Parathyroid adenoma (tissue), 2 donors: Measurements from ENCODE around the gene PGA4.
"Not testable (repeated sequence)": the region's sequence is repeated elsewhere in the genome, so short reads cannot be mapped to it uniquely, and the experiment has no call there.

ENCODE experiments used
- H2AFZ ChIP-seq: fragments of 300-600 bp; sonication (generic); one replicate; pipeline ENCODE4 v1.7.0; 2017; ENCODE audit warnings: antibody characterized with exemption, mild to moderate bottlenecking
- H3K27ac ChIP-seq: fragments of 300-600 bp; sonication (generic); one replicate; pipeline ENCODE4 v1.7.0; 2017
- H3K27me3 ChIP-seq: fragments of 300-600 bp; sonication (generic); one replicate; pipeline ENCODE4 v1.7.0; 2017; ENCODE audit warnings: low read length; ENCODE audit not compliant: control insufficient read depth, insufficient read depth
- H3K36me3 ChIP-seq: fragments of 300-600 bp; sonication (generic); one replicate; pipeline ENCODE4 v1.7.0; 2017; ENCODE audit warnings: low read length; ENCODE audit not compliant: control insufficient read depth, insufficient read depth
- H3K4me1 ChIP-seq: fragments of 300-600 bp; sonication (generic); one replicate; pipeline ENCODE4 v1.7.0; 2017; ENCODE audit warnings: control low read depth
- H3K4me2 ChIP-seq: fragments of 300-600 bp; sonication (generic); one replicate; pipeline ENCODE4 v1.7.0; 2017; ENCODE audit warnings: low read length
- H3K4me3 ChIP-seq: fragments of 300-600 bp; sonication (generic); one replicate; pipeline ENCODE4 v1.7.0; 2017; ENCODE audit warnings: low read depth, low read length
- H3K79me2 ChIP-seq: fragments of 300-600 bp; sonication (generic); one replicate; pipeline ENCODE4 v1.7.0; 2017; ENCODE audit warnings: control low read depth
- H3K9ac ChIP-seq: fragments of 300-600 bp; sonication (generic); one replicate; pipeline ENCODE4 v1.7.0; 2017; ENCODE audit warnings: mild to moderate bottlenecking
- H3K9me3 ChIP-seq: fragments of 300-600 bp; sonication (generic); one replicate; pipeline ENCODE4 v1.7.0; 2017; ENCODE audit warnings: low read length; ENCODE audit not compliant: control insufficient read depth
- TF ChIP-seq, protein P1 (sequence below): fragments of 300-600 bp; sonication (generic); IDR thresholded peaks from one replicate; pipeline ENCODE4 v1.7.0; 2017; ENCODE audit warnings: antibody characterized with exemption, mild to moderate bottlenecking
- donor health status: primary hyperparathyroidism.

Gene PGA4

DNA sequence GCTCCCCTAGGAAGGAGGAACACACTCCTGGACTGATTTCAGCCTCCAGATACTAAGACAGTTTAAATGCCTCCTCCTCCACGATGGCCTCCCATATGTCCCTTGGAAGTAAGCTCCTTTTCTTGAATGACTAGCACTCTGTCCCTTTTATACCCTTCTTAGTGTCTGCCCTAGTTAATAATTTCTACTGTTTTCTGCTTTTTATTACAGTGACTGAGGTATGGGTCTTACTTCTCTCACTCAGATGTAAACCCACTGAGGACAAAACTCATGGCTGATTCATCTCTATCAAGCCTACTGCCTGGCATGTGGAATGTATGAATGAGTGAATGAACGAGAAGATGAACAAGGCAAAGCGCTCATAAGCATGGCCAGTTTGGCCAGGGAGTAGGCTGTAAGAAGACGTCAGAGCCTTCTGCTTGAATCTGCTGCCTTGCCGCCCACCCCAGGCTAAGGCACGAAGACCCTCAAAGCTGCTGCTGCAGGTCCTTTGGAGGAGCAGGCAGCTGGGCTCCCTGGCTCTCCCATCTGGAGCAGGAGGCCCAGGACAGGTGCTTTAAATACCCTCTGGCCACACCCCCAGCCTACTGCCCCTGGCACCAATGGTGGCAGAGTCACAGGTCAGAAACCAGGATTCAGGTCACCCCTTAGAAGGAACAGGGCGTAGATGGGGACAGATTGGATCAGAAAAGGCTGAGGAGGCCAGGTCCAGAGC, 27.0 kb upstream of the PGA4 start:
- H3K36me3 ChIP-seq, result no peaks in the 10 kb centered on the region
- no peaks in the 10 kb centered on the region for H3K27me3 ChIP-seq
- H3K27ac ChIP-seq, result no peak overlapping the region
- no peaks in the 10 kb centered on the region for H3K4me1 ChIP-seq
- peak overlapping the region; percentile 35 for H3K4me2 ChIP-seq
- TF ChIP-seq, protein P1, sequence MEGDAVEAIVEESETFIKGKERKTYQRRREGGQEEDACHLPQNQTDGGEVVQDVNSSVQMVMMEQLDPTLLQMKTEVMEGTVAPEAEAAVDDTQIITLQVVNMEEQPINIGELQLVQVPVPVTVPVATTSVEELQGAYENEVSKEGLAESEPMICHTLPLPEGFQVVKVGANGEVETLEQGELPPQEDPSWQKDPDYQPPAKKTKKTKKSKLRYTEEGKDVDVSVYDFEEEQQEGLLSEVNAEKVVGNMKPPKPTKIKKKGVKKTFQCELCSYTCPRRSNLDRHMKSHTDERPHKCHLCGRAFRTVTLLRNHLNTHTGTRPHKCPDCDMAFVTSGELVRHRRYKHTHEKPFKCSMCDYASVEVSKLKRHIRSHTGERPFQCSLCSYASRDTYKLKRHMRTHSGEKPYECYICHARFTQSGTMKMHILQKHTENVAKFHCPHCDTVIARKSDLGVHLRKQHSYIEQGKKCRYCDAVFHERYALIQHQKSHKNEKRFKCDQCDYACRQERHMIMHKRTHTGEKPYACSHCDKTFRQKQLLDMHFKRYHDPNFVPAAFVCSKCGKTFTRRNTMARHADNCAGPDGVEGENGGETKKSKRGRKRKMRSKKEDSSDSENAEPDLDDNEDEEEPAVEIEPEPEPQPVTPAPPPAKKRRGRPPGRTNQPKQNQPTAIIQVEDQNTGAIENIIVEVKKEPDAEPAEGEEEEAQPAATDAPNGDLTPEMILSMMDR, result no peak
- no peak overlapping the region for H3K4me3 ChIP-seq
- H3K9me3 ChIP-seq, result no peaks in the 10 kb centered on the region
- no peak overlapping the region for H3K9ac ChIP-seq
- H3K79me2 ChIP-seq, result no peaks in the 10 kb centered on the region
- peak overlapping the region; percentile 69 for H2AFZ ChIP-seq

DNA sequence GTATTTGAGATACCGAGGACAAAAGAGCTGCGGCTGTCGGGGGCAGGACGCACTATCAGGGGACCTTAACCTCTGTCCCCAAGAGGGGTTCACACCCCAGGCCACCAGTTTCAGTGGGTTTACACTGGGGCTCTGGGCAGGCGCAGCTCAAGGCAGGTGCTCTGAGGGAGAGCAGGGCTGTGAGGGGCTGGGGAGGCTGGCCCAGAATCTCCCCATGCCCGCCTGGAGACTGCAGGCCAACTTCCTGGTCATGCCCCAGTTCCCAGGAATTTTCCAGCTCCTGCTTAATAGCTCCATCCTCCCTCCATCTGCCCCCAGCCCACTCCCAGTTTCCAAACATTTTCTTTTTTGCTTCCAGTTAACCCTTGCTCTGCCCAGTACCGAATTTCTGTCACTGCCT, 26.4 kb upstream of the PGA4 start:
- no peak overlapping the region for H3K27ac ChIP-seq
- no peaks in the 10 kb centered on the region for H3K27me3 ChIP-seq
- H3K79me2 ChIP-seq, result no peaks in the 10 kb centered on the region
- no peaks in the 10 kb centered on the region for H3K9me3 ChIP-seq
- peak overlapping the region; percentile 69 for H2AFZ ChIP-seq
- TF ChIP-seq, protein P1, result no peak
- H3K4me2 ChIP-seq, result peak overlapping the region; percentile 35
- no peak overlapping the region for H3K9ac ChIP-seq
- H3K4me3 ChIP-seq, result no peak overlapping the region
- H3K36me3 ChIP-seq, result no peaks in the 10 kb centered on the region
- no peaks in the 10 kb centered on the region for H3K4me1 ChIP-seq

DNA sequence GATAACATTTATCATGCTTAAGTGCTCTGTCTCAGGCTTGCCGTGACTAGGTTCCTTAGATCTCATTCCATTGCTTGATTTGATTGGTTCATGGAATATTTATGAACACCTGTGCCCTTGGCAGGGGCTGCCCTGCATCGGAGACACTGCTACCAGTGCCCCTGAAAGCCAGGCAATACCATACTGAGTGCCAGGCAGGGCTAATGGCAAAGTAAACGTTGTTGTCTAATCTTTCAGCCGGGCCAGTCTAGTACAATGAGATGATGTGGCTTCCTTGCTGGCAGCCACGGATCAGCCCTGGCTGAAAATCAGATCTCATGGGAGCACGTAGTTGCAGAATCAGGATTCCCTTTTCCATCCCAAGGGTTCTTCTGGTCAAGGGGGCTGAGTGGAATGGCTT, 23.8 kb upstream of the PGA4 start:
- Histone ChIP-seq H3K9ac (no peak overlapping the region), H3K27me3 (no peaks in the 10 kb centered on the region)
- TF ChIP-seq, protein P1, result no peak

DNA sequence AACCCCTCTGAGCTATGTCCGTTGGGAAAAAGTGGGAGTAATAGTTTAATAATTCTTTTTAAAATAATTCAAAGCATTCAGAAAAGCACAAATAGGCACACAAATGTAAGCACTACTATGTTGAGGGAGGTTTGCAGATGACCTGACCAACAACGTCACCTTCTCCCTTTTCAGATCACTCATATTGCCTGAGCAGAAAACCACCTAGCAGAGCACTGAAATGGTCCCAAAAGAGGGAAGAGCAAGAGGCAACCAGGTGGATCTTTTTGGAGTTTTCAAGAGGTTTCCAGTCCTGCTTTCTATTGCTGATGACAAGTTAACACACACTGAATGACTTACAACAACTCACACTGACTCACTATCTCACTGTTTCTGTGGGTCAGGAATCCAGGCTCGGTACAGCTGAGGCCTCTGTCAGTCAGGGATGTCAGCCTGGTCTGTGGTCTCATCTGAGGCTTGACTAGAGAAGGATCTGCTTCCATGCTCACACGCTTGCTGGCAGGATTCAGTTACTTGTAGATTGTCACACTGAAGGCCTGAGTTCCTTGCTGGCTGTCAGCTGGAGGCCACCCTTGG, 23.1 kb upstream of the PGA4 start:
- no peaks in the 10 kb centered on the region for H3K9me3 ChIP-seq
- H3K27ac ChIP-seq, result no peak overlapping the region
- no peak overlapping the region for H2AFZ ChIP-seq
- H3K4me1 ChIP-seq, result no peaks in the 10 kb centered on the region
- TF ChIP-seq, protein P1, result no peak
- no peaks in the 10 kb centered on the region for H3K36me3 ChIP-seq
- no peak overlapping the region for H3K9ac ChIP-seq
- H3K27me3 ChIP-seq, result no peaks in the 10 kb centered on the region
- H3K4me3 ChIP-seq, result no peak overlapping the region
- H3K4me2 ChIP-seq, result no peak overlapping the region
- H3K79me2 ChIP-seq, result no peaks in the 10 kb centered on the region

More for the DNA sequence above, 23.8 kb upstream of the PGA4 start:
- no peak overlapping the region for H2AFZ ChIP-seq
- H3K36me3 ChIP-seq, result no peaks in the 10 kb centered on the region
- no peaks in the 10 kb centered on the region for H3K4me1 ChIP-seq
- no peak overlapping the region for H3K27ac ChIP-seq
- no peaks in the 10 kb centered on the region for H3K9me3 ChIP-seq
- no peak overlapping the region for H3K4me2 ChIP-seq
- no peaks in the 10 kb centered on the region for H3K79me2 ChIP-seq
- no peak overlapping the region for H3K4me3 ChIP-seq

DNA sequence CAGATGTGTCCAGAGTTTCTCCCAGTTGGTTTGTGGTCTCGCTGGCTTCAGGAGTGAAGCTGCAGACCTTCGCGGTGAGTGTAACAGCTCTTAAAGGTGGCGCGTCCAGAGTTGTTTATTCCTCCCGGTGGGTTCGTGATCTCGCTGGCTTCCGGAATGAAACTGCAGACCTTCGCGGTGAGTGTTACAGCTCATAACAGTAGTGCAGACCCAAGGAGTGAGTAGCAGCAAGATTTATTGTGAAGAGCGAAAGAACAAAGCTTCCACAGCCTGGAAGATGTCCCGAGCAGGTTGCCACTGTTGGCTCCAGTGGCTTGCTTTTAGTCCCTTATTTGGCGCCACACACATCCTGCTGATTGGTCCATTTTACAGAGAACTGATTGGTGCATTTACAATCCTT, 20.7 kb upstream of the PGA4 start:
- Histone ChIP-seq H3K9me3 (no peaks in the 10 kb centered on the region), H3K27me3 (no peaks in the 10 kb centered on the region), H2AFZ (no peak overlapping the region), H3K4me1 (no peaks in the 10 kb centered on the region), H3K36me3 (no peaks in the 10 kb centered on the region), H3K4me3 (no peak overlapping the region), H3K9ac (no peak overlapping the region), H3K4me2 (no peak overlapping the region), H3K79me2 (no peaks in the 10 kb centered on the region), H3K27ac (no peak overlapping the region)
- TF ChIP-seq, protein P1, result no peak

DNA sequence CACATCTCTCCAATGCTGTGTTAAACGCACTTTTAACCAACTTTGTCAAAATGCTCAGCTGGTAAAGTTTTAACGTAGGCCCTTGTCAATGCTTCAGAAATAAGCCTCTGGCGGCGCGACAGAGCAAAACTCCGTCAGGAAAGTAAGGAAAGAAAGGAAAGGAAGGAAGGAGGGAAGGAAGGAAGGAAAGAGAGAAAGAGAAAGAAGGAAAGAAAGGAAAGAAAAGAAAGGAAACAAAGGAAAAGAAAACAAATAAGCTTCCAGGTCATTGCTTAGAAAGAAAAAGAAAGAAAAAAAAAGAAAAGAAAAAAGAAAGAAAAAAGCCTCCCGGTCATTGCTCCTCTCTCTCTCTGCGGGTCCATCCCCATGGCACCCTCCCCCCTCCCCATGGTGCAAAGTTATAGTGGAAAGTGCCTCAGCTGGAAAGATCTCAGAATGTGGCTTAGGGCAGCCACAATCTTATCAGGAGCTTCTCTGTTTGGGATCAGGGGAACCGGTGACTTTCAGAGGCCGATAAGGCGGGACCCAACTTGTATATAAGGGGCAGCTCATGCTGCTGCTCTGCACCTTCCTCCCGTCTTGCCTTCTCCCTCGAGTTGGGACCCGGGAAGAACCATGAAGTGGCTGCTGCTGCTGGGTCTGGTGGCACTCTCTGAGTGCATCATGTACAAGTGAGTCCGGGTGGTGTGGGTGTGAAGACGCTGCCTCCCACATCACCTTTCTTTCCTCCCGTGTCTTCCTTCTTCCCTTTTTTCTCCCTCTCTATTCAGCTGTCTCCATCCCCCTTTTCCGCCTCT, 19.0 kb upstream of the PGA4 start, which contains the start of gene PGA3:
Gene PGA3, plus strand, starts transcription at position 566 of the 797 bp plus-strand sequence. Its CDS starts 50 bp downstream, at position 616.
- H3K27ac ChIP-seq, H3K9me3 ChIP-seq, H3K27me3 ChIP-seq, H3K4me3 ChIP-seq, H3K36me3 ChIP-seq, H2AFZ ChIP-seq, H3K4me1 ChIP-seq, H3K9ac ChIP-seq, H3K4me2 ChIP-seq, H3K79me2 ChIP-seq: not testable (repeated sequence)
